ENCODE measurements around the gene HNMT. TPM values are rescaled to one million over a fixed set of nuclear protein-coding genes. Genes with fewer than 3 reads are reported as not detected.

Gene HNMT
- polyA plus RNA-seq, 1 donor from 2014 or later, result not detected

DNA sequence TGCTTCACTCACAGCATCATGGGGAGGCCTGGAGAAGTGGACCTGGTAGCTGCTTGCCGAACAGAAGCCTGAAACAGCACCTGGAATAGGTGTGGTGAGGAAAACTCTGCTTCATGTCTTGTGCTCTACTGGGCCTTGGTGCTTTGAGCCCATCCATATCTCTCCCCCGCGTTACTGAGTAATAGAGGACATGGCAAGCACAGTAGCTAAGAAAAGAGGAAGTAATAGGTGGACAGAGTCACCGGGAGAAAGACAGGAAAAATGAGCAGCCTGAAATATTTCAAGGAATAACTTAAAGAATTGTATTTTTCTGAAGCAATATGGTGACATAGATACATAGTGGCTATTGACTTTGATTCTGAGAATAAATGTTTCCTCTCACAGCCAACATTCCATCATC is 14.0 kb upstream of the HNMT start:
- TF ChIP-seq, protein P1, sequence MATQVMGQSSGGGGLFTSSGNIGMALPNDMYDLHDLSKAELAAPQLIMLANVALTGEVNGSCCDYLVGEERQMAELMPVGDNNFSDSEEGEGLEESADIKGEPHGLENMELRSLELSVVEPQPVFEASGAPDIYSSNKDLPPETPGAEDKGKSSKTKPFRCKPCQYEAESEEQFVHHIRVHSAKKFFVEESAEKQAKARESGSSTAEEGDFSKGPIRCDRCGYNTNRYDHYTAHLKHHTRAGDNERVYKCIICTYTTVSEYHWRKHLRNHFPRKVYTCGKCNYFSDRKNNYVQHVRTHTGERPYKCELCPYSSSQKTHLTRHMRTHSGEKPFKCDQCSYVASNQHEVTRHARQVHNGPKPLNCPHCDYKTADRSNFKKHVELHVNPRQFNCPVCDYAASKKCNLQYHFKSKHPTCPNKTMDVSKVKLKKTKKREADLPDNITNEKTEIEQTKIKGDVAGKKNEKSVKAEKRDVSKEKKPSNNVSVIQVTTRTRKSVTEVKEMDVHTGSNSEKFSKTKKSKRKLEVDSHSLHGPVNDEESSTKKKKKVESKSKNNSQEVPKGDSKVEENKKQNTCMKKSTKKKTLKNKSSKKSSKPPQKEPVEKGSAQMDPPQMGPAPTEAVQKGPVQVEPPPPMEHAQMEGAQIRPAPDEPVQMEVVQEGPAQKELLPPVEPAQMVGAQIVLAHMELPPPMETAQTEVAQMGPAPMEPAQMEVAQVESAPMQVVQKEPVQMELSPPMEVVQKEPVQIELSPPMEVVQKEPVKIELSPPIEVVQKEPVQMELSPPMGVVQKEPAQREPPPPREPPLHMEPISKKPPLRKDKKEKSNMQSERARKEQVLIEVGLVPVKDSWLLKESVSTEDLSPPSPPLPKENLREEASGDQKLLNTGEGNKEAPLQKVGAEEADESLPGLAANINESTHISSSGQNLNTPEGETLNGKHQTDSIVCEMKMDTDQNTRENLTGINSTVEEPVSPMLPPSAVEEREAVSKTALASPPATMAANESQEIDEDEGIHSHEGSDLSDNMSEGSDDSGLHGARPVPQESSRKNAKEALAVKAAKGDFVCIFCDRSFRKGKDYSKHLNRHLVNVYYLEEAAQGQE (IDR thresholded peaks at IDR 0.05; ENCODE audit: borderline replicate concordance), result no peak
- TF ChIP-seq MXI1 (conservative IDR thresholded peaks at IDR 0.05; ENCODE audit: poor library complexity, severe bottlenecking), result no peak
- no peak for TF ChIP-seq EZH2 (IDR thresholded peaks at IDR 0.05; ENCODE audit: borderline replicate concordance, insufficient read depth, low read length, poor library complexity, severe bottlenecking)
- no peak for TF ChIP-seq EP300 (conservative IDR thresholded peaks at IDR 0.05; ENCODE audit: poor library complexity, severe bottlenecking)
- TF ChIP-seq POLR2AphosphoS5 (IDR thresholded peaks at IDR 0.05), result no peak
- TF ChIP-seq, protein P2, sequence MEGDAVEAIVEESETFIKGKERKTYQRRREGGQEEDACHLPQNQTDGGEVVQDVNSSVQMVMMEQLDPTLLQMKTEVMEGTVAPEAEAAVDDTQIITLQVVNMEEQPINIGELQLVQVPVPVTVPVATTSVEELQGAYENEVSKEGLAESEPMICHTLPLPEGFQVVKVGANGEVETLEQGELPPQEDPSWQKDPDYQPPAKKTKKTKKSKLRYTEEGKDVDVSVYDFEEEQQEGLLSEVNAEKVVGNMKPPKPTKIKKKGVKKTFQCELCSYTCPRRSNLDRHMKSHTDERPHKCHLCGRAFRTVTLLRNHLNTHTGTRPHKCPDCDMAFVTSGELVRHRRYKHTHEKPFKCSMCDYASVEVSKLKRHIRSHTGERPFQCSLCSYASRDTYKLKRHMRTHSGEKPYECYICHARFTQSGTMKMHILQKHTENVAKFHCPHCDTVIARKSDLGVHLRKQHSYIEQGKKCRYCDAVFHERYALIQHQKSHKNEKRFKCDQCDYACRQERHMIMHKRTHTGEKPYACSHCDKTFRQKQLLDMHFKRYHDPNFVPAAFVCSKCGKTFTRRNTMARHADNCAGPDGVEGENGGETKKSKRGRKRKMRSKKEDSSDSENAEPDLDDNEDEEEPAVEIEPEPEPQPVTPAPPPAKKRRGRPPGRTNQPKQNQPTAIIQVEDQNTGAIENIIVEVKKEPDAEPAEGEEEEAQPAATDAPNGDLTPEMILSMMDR (IDR thresholded peaks at IDR 0.05; ENCODE audit: poor library complexity, severe bottlenecking), result no peak
- TF ChIP-seq SMC3 (conservative IDR thresholded peaks at IDR 0.05; ENCODE audit: poor library complexity), result no peak
- TF ChIP-seq TAF1 (IDR thresholded peaks at IDR 0.05; ENCODE audit: low read depth), result no peak
- no peak for TF ChIP-seq RAD21 (conservative IDR thresholded peaks at IDR 0.05)
- Histone ChIP-seq H4K20me1 (ENCODE audit: insufficient read depth) (no peaks in the 10 kb centered on the region), H3K79me2 (replicated peaks; ENCODE audit: insufficient read depth, low read length) (no peaks in the 10 kb centered on the region), H3K4me2 (ENCODE audit: low read length) (no peak overlapping the region), H3K36me3 (ENCODE audit: insufficient read depth, low read length) (no peaks in the 10 kb centered on the region), H3K9ac (ENCODE audit: low read length) (no peak overlapping the region), H3K4me3 (ENCODE audit: low read length) (no peak overlapping the region), H3K9me2 (ENCODE audit: insufficient read depth, low read length) (no peaks in the 10 kb centered on the region), H2AFZ (ENCODE audit: low read depth, low read length) (no peak overlapping the region), H3K27me3 (ENCODE audit: insufficient read depth, low read depth, low read length) (no peaks in the 10 kb centered on the region), H3F3A (ENCODE audit: insufficient read depth, low read length, poor library complexity, severe bottlenecking) (no peaks in the 10 kb centered on the region), H3K9me3 (ENCODE audit: low read length) (no peaks in the 10 kb centered on the region), H3K27ac (ENCODE audit: low read length) (no peak overlapping the region)

DNA sequence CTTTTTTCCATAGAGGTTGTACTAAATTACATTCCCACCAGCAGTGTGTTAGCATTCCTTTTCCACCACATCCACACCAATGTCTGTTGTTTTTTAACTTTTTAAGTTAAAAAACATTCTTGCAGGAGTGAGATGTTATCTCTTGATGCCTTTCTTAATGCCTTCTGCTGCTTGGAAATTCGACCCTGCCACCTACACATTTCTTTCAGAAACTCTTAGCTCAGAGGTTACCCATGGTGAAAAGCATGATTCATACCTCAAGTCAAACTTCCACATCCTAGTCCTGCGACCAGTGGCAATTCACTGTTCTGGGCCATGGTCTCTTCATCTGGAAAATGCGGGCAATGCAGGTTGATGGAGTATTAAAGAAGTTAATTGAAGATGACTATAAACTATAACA is 12.7 kb upstream of the HNMT start:
- no peaks in the 10 kb centered on the region for H4K20me1 ChIP-seq (ENCODE audit: insufficient read depth)
- H3F3A ChIP-seq (ENCODE audit: insufficient read depth, low read length, poor library complexity, severe bottlenecking), result no peaks in the 10 kb centered on the region
- no peaks in the 10 kb centered on the region for H3K27me3 ChIP-seq (ENCODE audit: insufficient read depth, low read depth, low read length)
- H3K36me3 ChIP-seq (ENCODE audit: insufficient read depth, low read length), result no peaks in the 10 kb centered on the region
- H3K9me3 ChIP-seq (ENCODE audit: low read length), result no peaks in the 10 kb centered on the region
- no peak overlapping the region for H2AFZ ChIP-seq (ENCODE audit: low read depth, low read length)
- no peak for TF ChIP-seq SMC3 (conservative IDR thresholded peaks at IDR 0.05; ENCODE audit: poor library complexity)
- TF ChIP-seq EP300 (conservative IDR thresholded peaks at IDR 0.05; ENCODE audit: poor library complexity, severe bottlenecking), result no peak
- TF ChIP-seq RAD21 (conservative IDR thresholded peaks at IDR 0.05), result no peak
- TF ChIP-seq TAF1 (IDR thresholded peaks at IDR 0.05; ENCODE audit: low read depth), result no peak
- TF ChIP-seq MXI1 (conservative IDR thresholded peaks at IDR 0.05; ENCODE audit: poor library complexity, severe bottlenecking), result no peak
- TF ChIP-seq, protein P1 (IDR thresholded peaks at IDR 0.05; ENCODE audit: borderline replicate concordance), result no peak
- no peak for TF ChIP-seq POLR2AphosphoS5 (IDR thresholded peaks at IDR 0.05)
- no peak for TF ChIP-seq EZH2 (IDR thresholded peaks at IDR 0.05; ENCODE audit: borderline replicate concordance, insufficient read depth, low read length, poor library complexity, severe bottlenecking)
- TF ChIP-seq, protein P2 (IDR thresholded peaks at IDR 0.05; ENCODE audit: poor library complexity, severe bottlenecking), result no peak
- H3K9me2 ChIP-seq (ENCODE audit: insufficient read depth, low read length), result no peaks in the 10 kb centered on the region
- no peaks in the 10 kb centered on the region for H3K79me2 ChIP-seq (replicated peaks; ENCODE audit: insufficient read depth, low read length)
- H3K9ac ChIP-seq (ENCODE audit: low read length), result no peak overlapping the region
- H3K27ac ChIP-seq (ENCODE audit: low read length), result no peak overlapping the region
- H3K4me3 ChIP-seq (ENCODE audit: low read length), result no peak overlapping the region
- no peak overlapping the region for H3K4me2 ChIP-seq (ENCODE audit: low read length)
